Neuronal stem cell (in vitro differentiated cells): ENCODE results near the gene TMEM170A.

Experiments used
- DNase-seq: peaks from one replicate; pipeline ENCODE4 v3.0.0-alpha.2; 2013; ENCODE audit warnings: low spot score
- H2AFZ ChIP-seq: one replicate; pipeline ENCODE4 v1.6.1; 2013; ENCODE audit warnings: mild to moderate bottlenecking, low read length, inconsistent platforms
- H2AK5ac ChIP-seq: 2 replicates; pipeline ENCODE4 v1.6.1; 2013; ENCODE audit warnings: low read depth, mild to moderate bottlenecking, inconsistent platforms, low read length, moderate library complexity, mixed read lengths
- H2BK120ac ChIP-seq: 2 replicates; pipeline ENCODE4 v1.6.1; 2013; ENCODE audit warnings: low read depth, mild to moderate bottlenecking, inconsistent platforms, low read length, moderate library complexity, mixed read lengths
- H2BK12ac ChIP-seq: one replicate; pipeline ENCODE4 v1.6.1; 2013; ENCODE audit warnings: low read length, inconsistent platforms
- H2BK15ac ChIP-seq: 2 replicates; pipeline ENCODE4 v1.6.1; 2013; ENCODE audit warnings: mild to moderate bottlenecking, low read length, inconsistent platforms, mixed read lengths
- H2BK5ac ChIP-seq: one replicate; pipeline ENCODE4 v1.6.1; 2013; ENCODE audit warnings: inconsistent platforms, mild to moderate bottlenecking, low read length, moderate library complexity
- H3K14ac ChIP-seq: one replicate; pipeline ENCODE4 v1.6.1; 2013; ENCODE audit warnings: low read length, inconsistent platforms
- H3K18ac ChIP-seq: 2 replicates; pipeline ENCODE4 v1.6.1; 2013; ENCODE audit warnings: low read length, inconsistent platforms
- H3K23ac ChIP-seq: 2 replicates; pipeline ENCODE4 v1.6.1; 2013; ENCODE audit warnings: low read depth, mild to moderate bottlenecking, mixed read lengths, low read length, inconsistent platforms; ENCODE audit not compliant: poor library complexity
- H3K27ac ChIP-seq: replicated peaks from 3 replicates; pipeline ENCODE4 v1.5.1; 2013; ENCODE audit warnings: low read length, inconsistent platforms
- H3K27me3 ChIP-seq, 3 experiments: 2 replicates each; pipeline ENCODE4 v1.6.1; 2013; ENCODE audit warnings: low read length in 3 of 3, mild to moderate bottlenecking in 2 of 3, inconsistent platforms in 1 of 3, low read depth in 1 of 3, mixed read lengths in 1 of 3, moderate library complexity in 1 of 3; ENCODE audit not compliant: control insufficient read depth in 3 of 3, insufficient read depth in 3 of 3
- H3K36me3 ChIP-seq, 2 donors: replicated peaks in 1 of 2; 2 replicates each; pipeline ENCODE4 v1.6.1; 2013; ENCODE audit warnings: low read length in 2 of 2; ENCODE audit not compliant: control insufficient read depth in 2 of 2, insufficient read depth in 2 of 2
- H3K4ac ChIP-seq: 2 replicates; pipeline ENCODE4 v1.6.1; 2013; ENCODE audit warnings: inconsistent platforms, mild to moderate bottlenecking, low read length, moderate library complexity
- H3K4me1 ChIP-seq, 2 donors: 1 replicate in 1 of 2; 2 replicates in 1 of 2; pipeline ENCODE4 v1.6.1; 2013; ENCODE audit warnings: low read length in 2 of 2, low read depth in 1 of 2; ENCODE audit not compliant: control insufficient read depth in 2 of 2, insufficient read depth in 1 of 2
- H3K4me2 ChIP-seq: one replicate; pipeline ENCODE4 v1.6.1; 2013; ENCODE audit warnings: mild to moderate bottlenecking, low read length, inconsistent platforms; ENCODE audit not compliant: insufficient read depth, poor library complexity, severe bottlenecking
- H3K4me3 ChIP-seq, 2 donors: 2 replicates each; pipeline ENCODE4 v1.5.1; 2013; ENCODE audit warnings: low read length in 2 of 2, mild to moderate bottlenecking in 2 of 2, inconsistent platforms in 1 of 2, moderate library complexity in 1 of 2
- H3K79me1 ChIP-seq: one replicate; pipeline ENCODE4 v1.6.1; 2013; ENCODE audit warnings: low read depth, mild to moderate bottlenecking, inconsistent platforms, low read length, moderate library complexity
- H3K9ac ChIP-seq: one replicate; pipeline ENCODE4 v1.6.1; 2013; ENCODE audit warnings: mild to moderate bottlenecking, low read depth, low read length, inconsistent platforms; ENCODE audit not compliant: poor library complexity
- H3K9me3 ChIP-seq, 2 donors: replicated peaks in 1 of 2; 2 replicates each; pipeline versions ENCODE3 to v1.6.1; 2013; ENCODE audit warnings: low read length in 2 of 2, mild to moderate bottlenecking in 2 of 2, inconsistent platforms in 1 of 2, low read depth in 1 of 2, mixed read lengths in 1 of 2, moderate library complexity in 1 of 2; ENCODE audit not compliant: control insufficient read depth in 2 of 2, insufficient read depth in 1 of 2
- H4K8ac ChIP-seq: one replicate; pipeline ENCODE4 v1.6.1; 2013; ENCODE audit warnings: low read depth, mild to moderate bottlenecking, inconsistent platforms, low read length, moderate library complexity
- H4K91ac ChIP-seq: one replicate; pipeline ENCODE4 v1.6.1; 2013; ENCODE audit warnings: low read length, low read depth, mild to moderate bottlenecking, inconsistent platforms; ENCODE audit not compliant: poor library complexity
- WGBS, 2 donors: extraction: QIAGEN DNeasy Blood & Tissue Kit; methylation state at CpG; one replicate each; pipeline ENCODE4 v1.1.7; 2013; ENCODE audit warnings: missing lambda C conversion rate in 2 of 2, mixed read lengths in 1 of 2; ENCODE audit not compliant: insufficient read length in 2 of 2, insufficient replicate concordance in 1 of 2; ENCODE audit errors: extremely low coverage in 2 of 2; 5-methylcytosine and 5-hydroxymethylcytosine counted together

The TMEM170A gene

DNA sequence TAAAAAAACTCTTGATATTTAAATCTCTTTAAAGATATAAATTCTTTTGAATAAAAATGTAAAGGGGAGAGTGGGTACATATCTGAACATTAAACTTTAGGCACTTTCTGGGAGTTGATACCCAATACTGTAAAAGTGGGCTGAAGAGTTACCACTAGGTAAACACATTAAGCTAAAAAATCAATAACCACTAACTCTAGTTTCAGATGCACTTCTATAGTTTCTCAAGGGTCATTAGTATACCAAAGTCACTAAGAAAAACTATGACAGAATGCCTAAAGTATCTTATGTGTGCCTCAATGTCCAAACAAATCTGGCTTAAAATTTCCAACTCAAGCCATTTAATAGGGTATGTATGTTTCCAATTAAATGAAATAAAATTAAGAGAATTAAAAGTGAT, 18.1 kb downstream of the TMEM170A start:
- no peak overlapping the region for H4K91ac ChIP-seq
- H3K9me3 ChIP-seq, result peaks cover 0 to 3% of the 10 kb centered on the region in 2 donors
- H2BK120ac ChIP-seq, result no peak overlapping the region
- no peak overlapping the region for H2BK15ac ChIP-seq
- H2AFZ ChIP-seq, result no peak overlapping the region
- no peak overlapping the region for H3K4me3 ChIP-seq
- peaks cover 4 to 81% of the 10 kb centered on the region in 2 donors for H3K36me3 ChIP-seq
- H2AK5ac ChIP-seq, result no peak overlapping the region
- H3K79me1 ChIP-seq, result peaks cover 2% of the 10 kb centered on the region
- no peak overlapping the region for H3K18ac ChIP-seq
- H2BK12ac ChIP-seq, result no peak overlapping the region
- no peak overlapping the region for H3K14ac ChIP-seq
- no peak overlapping the region for H4K8ac ChIP-seq
- no peak for DNase-seq
- H3K27ac ChIP-seq, result no peak overlapping the region
- no peak overlapping the region for H3K9ac ChIP-seq
- no peak overlapping the region for H3K4me2 ChIP-seq
- no peak overlapping the region for H2BK5ac ChIP-seq
- no peak overlapping the region for H3K23ac ChIP-seq
- H3K27me3 ChIP-seq, result no peaks in the 10 kb centered on the region
- no peak overlapping the region for H3K4ac ChIP-seq
- no peaks in the 10 kb centered on the region for H3K4me1 ChIP-seq

DNA sequence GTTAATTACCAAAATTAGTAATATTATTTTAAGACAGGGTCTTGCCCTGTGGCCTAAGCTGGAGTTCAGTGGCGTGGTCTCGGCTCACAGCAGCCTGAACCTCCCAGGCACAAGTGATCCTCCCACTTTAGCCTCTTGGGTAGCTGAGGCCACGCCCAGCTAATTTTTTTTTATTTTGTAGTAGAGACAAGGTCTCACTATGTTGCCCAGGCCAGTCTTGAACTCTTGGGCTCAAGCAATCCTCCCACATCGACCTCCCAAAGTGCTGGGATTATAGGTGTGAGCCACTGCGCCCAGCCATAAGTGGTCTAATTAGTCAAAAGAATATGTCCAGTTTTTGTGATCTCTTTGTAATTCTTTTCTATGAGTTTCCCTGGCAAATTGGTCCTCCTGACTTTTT, 19.2 kb downstream of the TMEM170A start:
- H3K4me2 ChIP-seq, result no peak overlapping the region
- no peaks in the 10 kb centered on the region for H3K27me3 ChIP-seq
- H3K14ac ChIP-seq, result no peak overlapping the region
- H3K23ac ChIP-seq, result no peak overlapping the region
- H3K4ac ChIP-seq, result no peak overlapping the region
- no peak overlapping the region for H2BK5ac ChIP-seq
- H2AFZ ChIP-seq, result no peak overlapping the region
- no peak overlapping the region for H2AK5ac ChIP-seq
- WGBS, 2 donors, result no CpG with 5 or more reads among the region's 5 CpGs
- no peak overlapping the region for H3K9ac ChIP-seq
- no peak overlapping the region for H2BK120ac ChIP-seq
- H3K4me3 ChIP-seq, result no peak overlapping the region
- H3K27ac ChIP-seq, result no peak overlapping the region
- no peak overlapping the region for H4K91ac ChIP-seq
- H2BK12ac ChIP-seq, result no peak overlapping the region
- peaks cover 1 to 70% of the 10 kb centered on the region in 2 donors for H3K36me3 ChIP-seq
- no peak overlapping the region for H4K8ac ChIP-seq
- no peak overlapping the region for H3K18ac ChIP-seq
- H3K9me3 ChIP-seq, result peaks cover 0 to 3% of the 10 kb centered on the region in 2 donors
- no peak for DNase-seq
- H3K4me1 ChIP-seq, result no peaks in the 10 kb centered on the region
- peaks cover 2% of the 10 kb centered on the region for H3K79me1 ChIP-seq
- H2BK15ac ChIP-seq, result no peak overlapping the region

DNA sequence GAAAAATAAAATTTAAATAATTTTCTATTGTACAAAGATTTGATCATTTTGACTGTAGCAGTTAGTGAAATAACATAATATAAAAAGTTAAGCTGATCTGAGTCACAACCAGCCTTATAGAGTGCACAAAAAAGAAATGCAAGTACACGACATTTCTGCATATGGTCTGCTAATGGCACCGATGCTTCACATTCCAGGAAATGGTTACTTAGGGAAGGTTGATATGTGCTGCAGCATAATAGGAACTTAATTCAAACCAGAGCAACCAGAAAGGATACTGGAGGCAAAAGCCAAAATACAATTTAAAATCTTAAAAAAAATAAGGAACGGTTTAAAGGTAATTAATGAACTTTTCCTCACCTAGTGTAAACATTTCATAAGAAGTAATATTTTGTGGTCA, 21.2 kb downstream of the TMEM170A start:
- H2BK120ac ChIP-seq, result no peak overlapping the region
- H3K4me2 ChIP-seq, result no peak overlapping the region
- H2BK12ac ChIP-seq, result no peak overlapping the region
- H2AK5ac ChIP-seq, result no peak overlapping the region
- H4K8ac ChIP-seq, result no peak overlapping the region
- H3K4ac ChIP-seq, result no peak overlapping the region
- no peak overlapping the region for H3K18ac ChIP-seq
- no peak for DNase-seq
- no peaks in the 10 kb centered on the region for H3K27me3 ChIP-seq
- H3K4me3 ChIP-seq, result no peak overlapping the region
- H3K4me1 ChIP-seq, result no peaks in the 10 kb centered on the region
- H2AFZ ChIP-seq, result no peak overlapping the region
- WGBS, 2 donors, result no CpG with 5 or more reads among the region's 3 CpGs
- peaks cover 2% of the 10 kb centered on the region for H3K79me1 ChIP-seq
- H3K9me3 ChIP-seq, result peaks cover 0 to 3% of the 10 kb centered on the region in 2 donors
- no peak overlapping the region for H2BK15ac ChIP-seq
- H2BK5ac ChIP-seq, result no peak overlapping the region
- H3K36me3 ChIP-seq, result peaks cover 1 to 50% of the 10 kb centered on the region in 2 donors
- H3K27ac ChIP-seq, result no peak overlapping the region
- H3K9ac ChIP-seq, result no peak overlapping the region
- H3K14ac ChIP-seq, result no peak overlapping the region
- H4K91ac ChIP-seq, result no peak overlapping the region
- H3K23ac ChIP-seq, result no peak overlapping the region

DNA sequence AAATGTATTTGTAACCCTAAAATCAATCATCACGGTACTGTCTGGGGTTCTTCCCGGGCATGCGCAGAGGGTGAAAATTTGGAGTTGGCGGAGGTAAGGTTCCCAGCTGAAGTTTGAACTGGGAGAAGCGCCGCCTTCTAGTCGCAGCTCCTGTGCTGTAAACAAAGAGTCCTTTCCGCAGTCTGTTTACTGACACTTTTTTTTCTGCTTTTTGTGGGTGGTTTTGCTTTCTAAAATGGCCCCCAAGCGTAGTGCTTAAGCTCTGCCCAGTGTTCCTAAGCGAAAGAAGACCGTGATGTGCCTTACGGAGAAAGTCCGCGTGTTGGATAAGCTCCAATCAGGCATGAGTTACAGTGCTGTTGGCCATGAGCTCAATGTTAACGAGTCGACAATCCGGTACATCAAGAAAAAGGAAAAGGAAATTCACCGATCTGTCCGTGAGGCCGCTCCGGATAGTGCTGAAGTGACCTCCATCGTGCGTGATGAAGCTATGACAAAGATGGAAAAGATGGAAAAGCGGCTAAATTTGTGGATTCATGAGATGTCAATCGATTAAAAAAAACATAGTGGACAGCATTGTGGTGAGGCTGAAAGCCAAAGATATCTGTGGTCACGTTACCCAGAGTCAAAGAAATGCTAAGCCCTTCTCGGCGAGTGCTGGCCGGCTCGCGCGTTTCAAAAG, 30.6 kb downstream of the TMEM170A start:
- no peak overlapping the region for H4K91ac ChIP-seq
- H3K27me3 ChIP-seq, result no peaks in the 10 kb centered on the region
- no peak overlapping the region for H2BK5ac ChIP-seq
- H3K27ac ChIP-seq, result peak overlapping the region; percentile 4
- H3K14ac ChIP-seq, result no peak overlapping the region
- H2AK5ac ChIP-seq, result no peak overlapping the region
- H3K4me3 ChIP-seq, result peak overlapping the region; percentile 96 to 98
- H4K8ac ChIP-seq, result no peak overlapping the region
- no peak for DNase-seq
- peak overlapping the region; percentile 100 for H2AFZ ChIP-seq
- peak overlapping the region; percentile 56 for H3K4me2 ChIP-seq
- no peak overlapping the region for H3K23ac ChIP-seq
- no peak overlapping the region for H2BK12ac ChIP-seq
- H3K4me1 ChIP-seq, result no peaks in the 10 kb centered on the region
- no CpG with 5 or more reads among the region's 32 CpGs for WGBS, 2 donors
- no peak overlapping the region for H3K4ac ChIP-seq
- H2BK15ac ChIP-seq, result no peak overlapping the region
- peaks cover 4% of the 10 kb centered on the region for H3K79me1 ChIP-seq
- peak overlapping the region; percentile 33 for H3K9ac ChIP-seq
- no peak overlapping the region for H2BK120ac ChIP-seq
- H3K18ac ChIP-seq, result no peak overlapping the region
- H3K9me3 ChIP-seq, result peaks cover 5 to 13% of the 10 kb centered on the region in 2 donors
- H3K36me3 ChIP-seq, result peaks cover 0 to 19% of the 10 kb centered on the region in 2 donors
